GM18502 (cell line): ENCODE measurements around the gene TRIM4.
"Not testable (repeated sequence)": the region's sequence is repeated elsewhere in the genome, so short reads cannot be mapped to it uniquely, and the experiment has no call there.

Source experiments
- ATAC-seq: cut with Tn5 transposase; IDR thresholded peaks from one replicate; pipeline ENCODE4 v1.9.1; 2021; ENCODE audit warnings: mild to moderate bottlenecking; ENCODE audit not compliant: unreplicated experiment, poor library complexity

TRIM4 gene

DNA sequence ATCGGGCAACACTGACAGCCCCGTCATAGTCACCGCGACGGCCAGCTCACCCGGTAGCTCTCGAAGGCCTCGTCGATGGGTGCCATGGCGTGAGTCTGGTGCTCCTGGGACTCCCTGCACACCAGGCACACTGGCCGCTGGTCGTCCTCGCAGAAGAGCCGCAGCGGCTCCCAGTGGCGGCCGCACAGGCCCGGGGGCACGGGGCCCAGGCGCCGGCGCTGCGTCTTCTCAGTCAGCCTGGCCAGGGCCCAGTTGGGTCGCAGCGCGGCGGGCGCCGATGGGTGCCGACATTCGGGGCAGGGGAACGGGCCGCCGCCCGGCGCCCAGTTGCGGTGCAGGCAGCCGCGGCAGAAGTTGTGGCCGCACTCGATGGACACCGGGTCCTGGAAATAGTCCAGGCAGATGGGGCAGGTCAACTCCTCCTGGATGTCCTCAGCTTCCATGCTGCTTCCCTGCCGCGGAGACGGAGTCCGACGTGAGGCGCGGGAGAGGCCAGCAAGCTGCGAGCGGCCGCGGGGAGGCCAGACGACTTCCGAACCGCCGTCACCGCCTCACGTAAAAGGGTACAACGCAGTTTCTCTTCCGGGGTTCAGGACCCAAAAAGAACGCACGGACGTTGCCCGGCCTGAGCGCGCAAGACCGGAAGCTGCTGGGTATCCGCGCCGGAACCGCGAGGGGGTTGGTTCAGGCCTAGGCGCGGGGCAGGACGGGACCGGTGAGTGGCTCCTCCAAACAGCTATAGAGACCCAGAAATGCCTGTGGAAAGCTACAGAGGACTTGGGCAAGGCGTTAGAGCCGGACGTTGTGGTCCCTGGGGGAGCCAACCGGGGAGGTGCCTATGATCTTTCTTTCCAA is at the start of gene TRIM4:
TRIM4 (minus strand) TSS at position 572 of the 855 bp plus-strand sequence; CDS start at position 443, 129 bp downstream.
- ATAC-seq, result peak; percentile 95

GRCh38 chr7:99958564-99959227 is 39.4 kb upstream of the TRIM4 start:
- ATAC-seq, result no peak

GRCh38 chr7:99955247-99955646 is 35.9 kb upstream of the TRIM4 start:
- no peak for ATAC-seq

GRCh38 chr7:99954643-99955042 is 35.3 kb upstream of the TRIM4 start:
- ATAC-seq, result not testable (repeated sequence)

- no peak for ATAC-seq
These were observed 34.3 kb upstream of the TRIM4 start for GRCh38 chr7:99953649-99954048.

DNA sequence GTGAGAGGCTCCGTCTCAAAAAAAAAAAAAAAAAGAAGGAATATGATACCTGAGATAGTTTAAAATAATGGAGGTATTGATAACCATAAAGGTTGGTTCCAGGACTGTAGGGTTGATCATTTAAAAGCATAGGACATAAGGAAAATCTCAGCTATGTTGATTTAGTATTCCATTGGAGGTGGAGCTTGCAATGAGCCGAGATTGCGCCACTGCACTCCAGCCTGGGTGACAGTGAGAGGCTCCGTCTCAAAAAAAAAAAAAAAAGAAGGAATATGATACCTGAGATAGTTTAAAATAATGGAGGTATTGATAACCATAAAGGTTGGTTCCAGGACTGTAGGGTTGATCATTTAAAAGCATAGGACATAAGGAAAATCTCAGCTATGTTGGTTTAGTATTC is 33.3 kb upstream of the TRIM4 start:
- ATAC-seq, result not testable (repeated sequence)

GRCh38 chr7:99950819-99951218 is 31.5 kb upstream of the TRIM4 start:
- not testable (repeated sequence) for ATAC-seq

GRCh38 chr7:99949645-99950228 is 30.4 kb upstream of the TRIM4 start:
- no peak for ATAC-seq

GRCh38 chr7:99947608-99948007 is 28.3 kb upstream of the TRIM4 start:
- ATAC-seq, result no peak

GRCh38 chr7:99944497-99945070 is 25.3 kb upstream of the TRIM4 start:
- ATAC-seq, result no peak

GRCh38 chr7:99943641-99944496 is 24.5 kb upstream of the TRIM4 start:
- ATAC-seq, result no peak

- no peak for ATAC-seq
These were observed 19.0 kb upstream of the TRIM4 start for GRCh38 chr7:99938296-99938695.

GRCh38 chr7:99935009-99935408 is 15.7 kb upstream of the TRIM4 start:
- ATAC-seq, result not testable (repeated sequence)

DNA sequence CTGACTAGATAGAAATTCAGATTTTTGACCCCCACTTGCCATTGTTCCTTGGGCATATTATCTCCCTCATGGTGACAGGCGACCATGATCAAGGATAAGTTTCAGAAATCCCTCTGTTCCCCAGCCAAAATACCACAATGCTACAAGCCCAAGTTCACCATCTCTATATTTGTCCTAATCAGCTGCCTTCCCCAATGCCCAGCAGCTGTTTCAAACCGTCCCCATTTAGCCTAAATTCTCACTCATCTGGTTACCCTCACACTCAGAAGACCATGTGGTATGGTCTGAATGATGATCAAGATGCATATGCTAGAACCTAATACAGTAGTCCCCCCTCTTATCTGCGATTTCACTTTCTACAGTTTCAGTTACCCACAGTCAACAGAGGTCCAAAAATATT is 11.0 kb upstream of the TRIM4 start:
- no peak for ATAC-seq

- no peak for ATAC-seq
These were observed 10.4 kb upstream of the TRIM4 start for GRCh38 chr7:99929730-99930053.

- ATAC-seq, result no peak
These were observed 9.8 kb upstream of the TRIM4 start, which contains the start of gene GJC3 for GRCh38 chr7:99928994-99929729. Gene GJC3 (minus strand): TSS chr7:99929620. CDS start chr7:99929620, 0 bp downstream.

DNA sequence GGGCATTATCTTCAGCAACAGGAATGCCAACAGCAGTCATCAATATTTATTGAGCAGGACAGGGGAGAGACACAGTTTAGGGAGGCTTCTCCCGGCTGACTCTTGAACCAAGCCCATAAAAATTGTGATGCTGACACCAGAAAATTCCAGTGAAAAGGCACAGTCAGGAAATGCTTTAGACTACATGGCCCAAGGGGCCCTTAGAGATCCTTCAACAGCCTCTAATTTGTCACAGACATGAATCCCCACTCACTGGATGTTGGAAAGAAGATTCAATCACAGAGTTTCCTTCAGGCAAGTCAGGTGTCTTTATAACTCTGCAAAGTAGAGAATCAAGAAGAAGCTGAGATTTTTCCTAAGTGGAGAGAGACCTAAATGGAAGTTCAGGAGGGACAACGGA is 8.9 kb upstream of the TRIM4 start:
- ATAC-seq, result no peak

DNA sequence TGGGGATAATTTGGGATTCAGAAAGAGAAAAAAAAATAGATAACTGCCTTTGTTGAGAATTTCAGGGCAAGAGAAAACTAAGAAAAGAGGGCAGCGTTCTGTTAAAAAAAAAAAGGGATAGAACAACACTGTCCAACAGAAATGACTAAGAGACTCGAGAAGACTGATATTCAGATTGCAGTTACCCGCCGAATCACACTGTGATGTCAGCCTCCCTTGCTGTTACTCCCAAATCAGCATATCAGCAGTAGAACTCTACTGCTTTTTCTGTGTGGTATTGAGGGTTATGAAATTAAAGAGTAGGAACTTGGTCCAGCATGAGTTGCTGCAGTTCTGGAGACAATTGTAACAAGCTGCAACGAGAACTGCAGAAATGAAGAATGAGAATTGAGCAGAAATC is 8.2 kb upstream of the TRIM4 start:
- ATAC-seq, result no peak

DNA sequence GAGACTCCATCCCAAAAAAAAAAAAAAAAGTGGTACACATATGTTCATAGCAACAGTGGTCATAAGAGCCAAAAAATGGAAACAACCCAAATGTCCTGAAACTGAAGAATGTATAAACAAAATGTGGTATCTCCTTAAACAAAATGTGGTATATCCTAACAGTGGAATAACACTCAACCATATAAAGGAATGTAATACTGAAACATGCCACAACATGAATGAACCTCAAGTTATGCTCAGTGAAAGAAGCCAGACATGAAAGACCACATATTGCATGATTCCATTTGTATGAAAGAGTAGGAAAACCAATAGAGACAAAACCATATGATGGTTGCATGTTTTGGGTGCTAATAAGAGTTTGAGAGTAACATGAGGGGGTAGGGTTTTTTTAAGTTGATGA is 7.0 kb upstream of the TRIM4 start:
- ATAC-seq, result no peak
